NCI-H510A treated with DMSO at 0.1 percent for 48 hours (cell line): Measurements from ENCODE around the gene ZFAND6.
A peak's percentile ranks its signal among the peaks of the same experiment; 100 is the strongest.
"Not testable (repeated sequence)": the region's sequence is repeated elsewhere in the genome, so short reads cannot be mapped to it uniquely, and the experiment has no call there.

Experiments
- DNase-seq: peaks from one replicate; lab custom pipeline; 2025; lab: John Stamatoyannopoulos, UW

The ZFAND6 gene

GRCh38 chr15:80099241-80099640, 39.8 kb downstream of the ZFAND6 start:
- DNase-seq: no peak

GRCh38 chr15:80099662-80100061, 40.2 kb downstream of the ZFAND6 start:
- not testable (repeated sequence) for DNase-seq

- DNase-seq: no peak
Measured at GRCh38 chr15:80100247-80100646, 40.8 kb downstream of the ZFAND6 start.

- DNase-seq: no peak
Measured at GRCh38 chr15:80105193-80105592, 45.7 kb downstream of the ZFAND6 start.

GRCh38 chr15:80105595-80105994, 46.1 kb downstream of the ZFAND6 start:
- no peak for DNase-seq

- no peak for DNase-seq
Measured at GRCh38 chr15:80106051-80106450, 46.6 kb downstream of the ZFAND6 start.

GRCh38 chr15:80107204-80107603, 47.7 kb downstream of the ZFAND6 start:
- DNase-seq: no peak

GRCh38 chr15:80107774-80108173, 48.3 kb downstream of the ZFAND6 start:
- no peak for DNase-seq

- no peak for DNase-seq
Measured at GRCh38 chr15:80109388-80109787, 49.9 kb downstream of the ZFAND6 start.

GRCh38 chr15:80110920-80111319, 51.4 kb downstream of the ZFAND6 start:
- DNase-seq: no peak

GRCh38 chr15:80114114-80114513, 54.6 kb downstream of the ZFAND6 start:
- DNase-seq: no peak

- DNase-seq: no peak
Measured at GRCh38 chr15:80115021-80115420, 55.5 kb downstream of the ZFAND6 start.

- no peak for DNase-seq
Measured at GRCh38 chr15:80118956-80119355, 59.5 kb downstream of the ZFAND6 start.

- DNase-seq: no peak
Measured at GRCh38 chr15:80120636-80121035, 61.2 kb downstream of the ZFAND6 start.

- DNase-seq: peak; percentile 1
Measured at GRCh38 chr15:80121546-80121945, 62.1 kb downstream of the ZFAND6 start.

GRCh38 chr15:80123034-80123433, 63.6 kb downstream of the ZFAND6 start:
- no peak for DNase-seq

GRCh38 chr15:80127253-80127652, 67.8 kb downstream of the ZFAND6 start:
- not testable (repeated sequence) for DNase-seq

- no peak for DNase-seq
Measured at GRCh38 chr15:80127911-80128310, 68.4 kb downstream of the ZFAND6 start.

- no peak for DNase-seq
Measured at GRCh38 chr15:80132382-80132781, 72.9 kb downstream of the ZFAND6 start.

- DNase-seq: no peak
Measured at GRCh38 chr15:80136854-80137253, 77.4 kb downstream of the ZFAND6 start.

GRCh38 chr15:80138961-80139360, 79.5 kb downstream of the ZFAND6 start:
- DNase-seq: no peak

GRCh38 chr15:80140909-80141308, 81.4 kb downstream of the ZFAND6 start:
- no peak for DNase-seq

- no peak for DNase-seq
Measured at GRCh38 chr15:80141916-80142598, 82.6 kb downstream of the ZFAND6 start.

GRCh38 chr15:80142646-80143045, 83.2 kb downstream of the ZFAND6 start:
- DNase-seq: no peak
